Measurements from ENCODE around the gene ZNF512B.

GRCh38 chr20:63923651-63924050 is 46.1 kb downstream of the ZNF512B start:
- no peak for TF ChIP-seq ZNF707 (tag by site-specific recombination; IDR thresholded peaks at IDR 0.05)
- TF ChIP-seq ZXDB (tag by site-specific recombination; IDR thresholded peaks at IDR 0.05), result no peak
- no peak for TF ChIP-seq ZNF426 (tag by site-specific recombination; IDR thresholded peaks at IDR 0.05)
- no peak for TF ChIP-seq ZNF561 (tag by site-specific recombination; IDR thresholded peaks at IDR 0.05; ENCODE audit: borderline replicate concordance)
- TF ChIP-seq ZNF501 (tag by site-specific recombination; IDR thresholded peaks at IDR 0.05), result no peak
- no peak for TF ChIP-seq CTCF (tag by site-specific recombination; IDR thresholded peaks at IDR 0.05)
- no peak for TF ChIP-seq ZNF596 (tag by site-specific recombination; IDR thresholded peaks at IDR 0.05)
- TF ChIP-seq ZFP37 (tag by site-specific recombination; IDR thresholded peaks at IDR 0.05), result no peak
- TF ChIP-seq KLF8 (tag by site-specific recombination; IDR thresholded peaks at IDR 0.05), result no peak
- TF ChIP-seq REST (tag by site-specific recombination; IDR thresholded peaks at IDR 0.05), result no peak
- no peak for TF ChIP-seq ZNF518A (tag by site-specific recombination; conservative IDR thresholded peaks at IDR 0.05; ENCODE audit: low read depth)

All from HEK293 (cell line).